ENCODE data around the gene PHF21B. TPM values are rescaled to one million over a fixed set of nuclear protein-coding genes. Genes with fewer than 3 reads are reported as not detected.
"Not testable (repeated sequence)": the region's sequence is repeated elsewhere in the genome, so short reads cannot be mapped to it uniquely, and the experiment has no call there.

Gene PHF21B
- total RNA-seq, 1 donor from 2014 or later: 0.07 TPM

GRCh38 chr22:44865193-44866057 lies 144.4 kb downstream of the PHF21B start:
- Mint-ChIP-seq H3K27me3 (no peaks in the 10 kb centered on the region), H3K4me1 (peaks cover under 1% of the 10 kb centered on the region), H3K9me3 (no peaks in the 10 kb centered on the region), H3K36me3 (ENCODE audit: low read depth) (no peaks in the 10 kb centered on the region), H3K4me3 (no peak overlapping the region), H3K27ac (no peak overlapping the region)
- intact Hi-C loops (cut with micrococcal nuclease): no loop called here
- no peak for DNase-seq

GRCh38 chr22:44862981-44863860 lies 146.6 kb downstream of the PHF21B start:
- H3K9me3 Mint-ChIP-seq: no peaks in the 10 kb centered on the region
- H3K36me3 Mint-ChIP-seq (ENCODE audit: low read depth): no peaks in the 10 kb centered on the region
- DNase-seq: no peak
- intact Hi-C loops (cut with micrococcal nuclease): no loop called here
- no peaks in the 10 kb centered on the region for H3K4me1 Mint-ChIP-seq
- H3K27ac Mint-ChIP-seq: no peak overlapping the region
- no peaks in the 10 kb centered on the region for H3K27me3 Mint-ChIP-seq
- H3K4me3 Mint-ChIP-seq: no peak overlapping the region

DNA sequence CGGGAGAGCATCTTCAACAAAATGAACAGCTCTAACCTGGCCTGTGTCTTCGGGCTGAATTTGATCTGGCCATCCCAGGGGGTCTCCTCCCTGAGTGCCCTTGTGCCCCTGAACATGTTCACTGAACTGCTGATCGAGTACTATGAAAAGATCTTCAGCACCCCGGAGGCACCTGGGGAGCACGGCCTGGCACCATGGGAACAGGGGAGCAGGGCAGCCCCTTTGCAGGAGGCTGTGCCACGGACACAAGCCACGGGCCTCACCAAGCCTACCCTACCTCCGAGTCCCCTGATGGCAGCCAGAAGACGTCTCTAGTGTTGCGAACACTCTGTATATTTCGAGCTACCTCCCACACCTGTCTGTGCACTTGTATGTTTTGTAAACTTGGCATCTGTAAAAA lies 147.5 kb downstream of the PHF21B start:
- Mint-ChIP-seq H3K4me1 (no peaks in the 10 kb centered on the region), H3K27ac (no peak overlapping the region), H3K36me3 (ENCODE audit: low read depth) (no peaks in the 10 kb centered on the region), H3K27me3 (no peaks in the 10 kb centered on the region), H3K9me3 (no peaks in the 10 kb centered on the region), H3K4me3 (no peak overlapping the region)
- no peak for DNase-seq
- intact Hi-C loops (cut with micrococcal nuclease): no loop called here

- Mint-ChIP-seq H3K4me3 (no peak overlapping the region), H3K9me3 (no peaks in the 10 kb centered on the region), H3K36me3 (ENCODE audit: low read depth) (no peaks in the 10 kb centered on the region), H3K4me1 (no peaks in the 10 kb centered on the region), H3K27ac (no peak overlapping the region), H3K27me3 (no peaks in the 10 kb centered on the region)
- intact Hi-C loops (cut with micrococcal nuclease): no loop called here
- DNase-seq: no peak
Measured at GRCh38 chr22:44861245-44861644, 148.6 kb downstream of the PHF21B start.

- Mint-ChIP-seq H3K27ac (no peak overlapping the region), H3K36me3 (ENCODE audit: low read depth) (no peaks in the 10 kb centered on the region), H3K4me1 (no peaks in the 10 kb centered on the region), H3K4me3 (no peak overlapping the region), H3K9me3 (no peaks in the 10 kb centered on the region), H3K27me3 (no peaks in the 10 kb centered on the region)
- intact Hi-C loops (cut with micrococcal nuclease): no loop called here
- no peak for DNase-seq
Measured at GRCh38 chr22:44860311-44860710, 149.5 kb downstream of the PHF21B start.

GRCh38 chr22:44859641-44860040 lies 150.2 kb downstream of the PHF21B start:
- intact Hi-C loops (cut with micrococcal nuclease): no loop called here
- Mint-ChIP-seq H3K9me3 (no peaks in the 10 kb centered on the region), H3K27me3 (no peaks in the 10 kb centered on the region), H3K27ac (no peak overlapping the region), H3K36me3 (ENCODE audit: low read depth) (no peaks in the 10 kb centered on the region), H3K4me3 (no peak overlapping the region), H3K4me1 (no peaks in the 10 kb centered on the region)
- DNase-seq: no peak

DNA sequence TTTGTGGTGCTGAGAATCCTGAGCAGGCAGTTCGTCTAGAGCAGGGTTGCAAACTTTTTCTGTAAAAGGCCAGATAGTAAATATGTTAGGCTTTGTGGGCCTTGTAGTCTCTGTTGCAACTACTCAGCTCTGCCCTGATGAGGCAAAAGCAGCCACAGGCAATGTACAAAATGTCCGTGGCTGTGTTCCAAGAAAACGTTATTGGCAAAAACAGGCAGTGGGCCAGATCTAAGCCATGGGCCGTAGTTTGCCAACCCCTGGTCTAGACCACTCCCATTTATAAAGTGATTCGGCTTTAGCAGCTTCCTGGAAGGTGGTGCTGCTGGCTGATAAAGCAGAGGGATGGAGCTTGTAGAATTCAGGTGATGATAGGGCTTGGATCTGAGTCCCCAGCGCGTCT lies 151.0 kb downstream of the PHF21B start:
- H3K4me1 Mint-ChIP-seq; intact Hi-C loops (cut with micrococcal nuclease); H3K9me3 Mint-ChIP-seq; H3K27me3 Mint-ChIP-seq; H3K4me3 Mint-ChIP-seq; DNase-seq; H3K36me3 Mint-ChIP-seq (ENCODE audit: low read depth); H3K27ac Mint-ChIP-seq: not testable (repeated sequence)

- no peak for DNase-seq
- H3K36me3 Mint-ChIP-seq (ENCODE audit: low read depth): no peaks in the 10 kb centered on the region
- intact Hi-C loops (cut with micrococcal nuclease): no loop called here
- no peaks in the 10 kb centered on the region for H3K27me3 Mint-ChIP-seq
- no peaks in the 10 kb centered on the region for H3K9me3 Mint-ChIP-seq
- H3K27ac Mint-ChIP-seq: no peak overlapping the region
- H3K4me1 Mint-ChIP-seq: peaks cover 2% of the 10 kb centered on the region
- H3K4me3 Mint-ChIP-seq: no peak overlapping the region
Measured at GRCh38 chr22:44855855-44856254, 153.9 kb downstream of the PHF21B start.

DNA sequence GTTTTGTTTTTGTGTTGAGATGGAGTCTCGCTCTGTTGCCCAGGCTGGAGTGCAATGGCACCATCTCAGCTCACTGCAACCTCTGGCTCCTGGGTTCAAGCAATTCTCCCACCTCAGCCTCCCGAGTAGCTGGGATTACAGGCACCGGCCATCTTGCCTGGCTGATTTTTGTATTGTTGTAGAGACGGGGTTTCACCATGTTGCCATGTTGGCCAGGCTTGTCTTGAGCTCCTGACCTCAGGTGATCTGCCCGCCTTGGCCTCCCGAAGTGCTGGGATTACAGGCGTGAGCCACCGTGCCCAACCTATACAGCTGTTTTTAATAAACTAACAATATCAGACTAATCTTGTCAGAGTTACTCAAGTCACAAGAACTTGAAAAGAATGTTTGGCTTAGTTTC lies 155.2 kb downstream of the PHF21B start:
- H3K9me3 Mint-ChIP-seq; H3K4me1 Mint-ChIP-seq; H3K27ac Mint-ChIP-seq; H3K27me3 Mint-ChIP-seq; DNase-seq; H3K4me3 Mint-ChIP-seq; H3K36me3 Mint-ChIP-seq (ENCODE audit: low read depth); intact Hi-C loops (cut with micrococcal nuclease): not testable (repeated sequence)

- Mint-ChIP-seq H3K27ac (no peak overlapping the region), H3K4me3 (no peak overlapping the region), H3K36me3 (ENCODE audit: low read depth) (no peaks in the 10 kb centered on the region)
Measured at GRCh38 chr22:44850946-44851345, 158.9 kb downstream of the PHF21B start.

GRCh38 chr22:44848791-44849420 lies 160.9 kb downstream of the PHF21B start:
- H3K27me3 Mint-ChIP-seq: no peaks in the 10 kb centered on the region
- H3K4me3 Mint-ChIP-seq: no peak overlapping the region
- H3K27ac Mint-ChIP-seq: no peak overlapping the region
- no peaks in the 10 kb centered on the region for H3K4me1 Mint-ChIP-seq
- no peak for DNase-seq
- H3K36me3 Mint-ChIP-seq (ENCODE audit: low read depth): no peaks in the 10 kb centered on the region
- intact Hi-C loops (cut with micrococcal nuclease): no loop called here
- no peaks in the 10 kb centered on the region for H3K9me3 Mint-ChIP-seq

More at GRCh38 chr22:44850946-44851345, 158.9 kb downstream of the PHF21B start:
- no peaks in the 10 kb centered on the region for H3K27me3 Mint-ChIP-seq
- peaks cover 2% of the 10 kb centered on the region for H3K4me1 Mint-ChIP-seq
- H3K9me3 Mint-ChIP-seq: no peaks in the 10 kb centered on the region
- intact Hi-C loops (cut with micrococcal nuclease): no loop called here
- DNase-seq: no peak

GRCh38 chr22:44848296-44848741 lies 161.5 kb downstream of the PHF21B start:
- Mint-ChIP-seq H3K9me3 (no peaks in the 10 kb centered on the region), H3K4me3 (no peak overlapping the region), H3K27me3 (no peaks in the 10 kb centered on the region), H3K4me1 (no peaks in the 10 kb centered on the region), H3K27ac (no peak overlapping the region), H3K36me3 (ENCODE audit: low read depth) (no peaks in the 10 kb centered on the region)
- DNase-seq: no peak
- intact Hi-C loops (cut with micrococcal nuclease): no loop called here

- Mint-ChIP-seq H3K27ac (no peak overlapping the region), H3K4me1 (no peaks in the 10 kb centered on the region), H3K9me3 (no peaks in the 10 kb centered on the region), H3K36me3 (ENCODE audit: low read depth) (no peaks in the 10 kb centered on the region), H3K27me3 (no peaks in the 10 kb centered on the region), H3K4me3 (no peak overlapping the region)
- intact Hi-C loops (cut with micrococcal nuclease): no loop called here
- DNase-seq: no peak
Measured at GRCh38 chr22:44847892-44848291, 161.9 kb downstream of the PHF21B start.

- Mint-ChIP-seq H3K4me3 (no peak overlapping the region), H3K9me3 (no peaks in the 10 kb centered on the region), H3K27ac (no peak overlapping the region), H3K36me3 (ENCODE audit: low read depth) (no peaks in the 10 kb centered on the region), H3K27me3 (no peaks in the 10 kb centered on the region), H3K4me1 (no peaks in the 10 kb centered on the region)
- intact Hi-C loops (cut with micrococcal nuclease): no loop called here
- no peak for DNase-seq
Measured at GRCh38 chr22:44847380-44847779, 162.4 kb downstream of the PHF21B start.

Measured in activated CD4-positive, alpha-beta T cell treated with anti-CD3 and anti-CD28 coated beads, Interleukin-2, amount 10 ng/mL, durations not matched to agents 24 days and 14 days (primary cell).